Esophagus squamous epithelium (tissue), 5 donors: ENCODE measurements around the gene RPS15. TPM values are rescaled to one million over a fixed set of nuclear protein-coding genes. Genes with fewer than 3 reads are reported as not detected.
"Not testable (repeated sequence)": the region's sequence is repeated elsewhere in the genome, so short reads cannot be mapped to it uniquely, and the experiment has no call there.

Source experiments
- DNase-seq: peaks from one replicate; lab custom pipeline; 2025; lab: John Stamatoyannopoulos, UW
- H3K27ac ChIP-seq, 4 donors: fragments of 200-600 bp; sonication (generic); one replicate each; pipeline ENCODE4 v1.5.1; 2016 to 2019; ENCODE audit warnings: mild to moderate bottlenecking in 1 of 4
- H3K27me3 ChIP-seq, 4 donors: fragments of 200-600 bp; sonication (generic); 1 replicate in 3 of 4; 2 replicates in 1 of 4; pipeline versions ENCODE4 v1.5.1 to v1.6.0; 2017 to 2021; ENCODE audit warnings: antibody characterized with exemption in 1 of 4
- H3K36me3 ChIP-seq, 3 donors: fragments of 200-600 bp; sonication (generic); one replicate each; pipeline ENCODE4 v1.5.1; 2016 to 2019
- H3K4me1 ChIP-seq, 3 donors: fragments of 200-600 bp; sonication (generic); one replicate each; pipeline ENCODE4 v1.5.1; 2017 to 2019
- H3K4me3 ChIP-seq, 4 donors: fragments of 200-600 bp; sonication (generic); 1 replicate in 3 of 4; 2 replicates in 1 of 4; pipeline ENCODE4 v1.5.1; 2016 to 2019; ENCODE audit warnings: mild to moderate bottlenecking in 2 of 4, moderate library complexity in 1 of 4
- H3K9me3 ChIP-seq, 3 donors: fragments of 200-600 bp; sonication (generic); one replicate each; pipeline ENCODE4 v1.5.1; 2016 to 2019
- CTCF ChIP-seq, 6 experiments: fragments of 450-650 bp in 4 of 6; fragments of 200-600 bp in 2 of 6; sonication (generic) in 2 of 6; IDR thresholded peaks; one replicate each; pipeline ENCODE4 v1.5.1; 2016 to 2019; ENCODE audit warnings: antibody characterized with exemption in 6 of 6, mild to moderate bottlenecking in 4 of 6, moderate library complexity in 4 of 6
- POLR2A ChIP-seq, 4 donors: fragments of 450-650 bp; IDR thresholded peaks; one replicate each; pipeline ENCODE4 v1.6.1; 2017; ENCODE audit warnings: antibody characterized with exemption in 4 of 4, mild to moderate bottlenecking in 4 of 4, moderate library complexity in 3 of 4
- WGBS, 2 donors: methylation state at CpG; one replicate each; pipeline ENCODE4 v1.1.5; 2018; 5-methylcytosine and 5-hydroxymethylcytosine counted together
- intact Hi-C: fragments of 100-400 bp; cut with DNase I; formaldehyde crosslinking; loops from one replicate; pipeline ENCODE4 v1.15.0; 2022
- total RNA-seq, 4 donors: library from RNA; depleted of rRNA; stranded (reverse); fragments of >200 nt; gene quantifications; one replicate each; pipeline ENCODE4 v1.1.0, GENCODE V29; 2016
- donor health status: DM: yes; HTN: yes; CAD: no.

RPS15 gene
- total RNA-seq, 4 donors from 2014 or later: 2,502 to 3,774 (median 3,129) TPM

GRCh38 chr19:1475751-1476437, 37.7 kb downstream of the RPS15 start:
- Histone ChIP-seq H3K9me3 (no peaks in the 10 kb centered on the region), H3K4me3 (no peak overlapping the region), H3K4me1 (peaks cover 21 to 60% (median 23%) of the 10 kb centered on the region in 3 donors), H3K27ac (no peak overlapping the region), H3K36me3 (peaks cover 0 to 31% (median 0%) of the 10 kb centered on the region in 3 donors), H3K27me3 (peaks cover 0 to 42% (median 19%) of the 10 kb centered on the region in 4 donors)
- no peak for TF ChIP-seq CTCF (IDR thresholded peaks at IDR 0.05)
- no peak for TF ChIP-seq POLR2A (IDR thresholded peaks at IDR 0.05)
- 91% methylated on average over 11 of the region's 31 CpGs; no CpG with 5 or more reads in 1 of the 2 donors for WGBS, 2 donors
- intact Hi-C loops: no loop called here
- no peak for DNase-seq

GRCh38 chr19:1477056-1477455, 38.9 kb downstream of the RPS15 start:
- intact Hi-C loops, H3K9me3 ChIP-seq, H3K4me3 ChIP-seq, DNase-seq: not testable (repeated sequence)
- Histone ChIP-seq H3K4me1 (peaks cover 10 to 48% (median 15%) of the 10 kb centered on the region in 3 donors), H3K36me3 (peaks cover 0 to 31% (median 0%) of the 10 kb centered on the region in 3 donors), H3K27ac (peak overlapping the region in 1 of 4 donors; percentile 4), H3K27me3 (peaks cover 0 to 30% (median 9%) of the 10 kb centered on the region in 4 donors)
- 61 to 88% methylated on average over 8 to 9 of the region's 9 CpGs for WGBS, 2 donors

- H3K9me3 ChIP-seq: no peaks in the 10 kb centered on the region
These were observed 40.9 kb downstream of the RPS15 start, which contains the start of gene C19orf25 for GRCh38 chr19:1478934-1479707. C19orf25 (minus strand) TSS chr19:1479215; CDS start chr19:1478903, 312 bp downstream.

GRCh38 chr19:1481224-1481892, 43.2 kb downstream of the RPS15 start:
- 83 to 86% methylated on average over 8 to 11 of the region's 26 CpGs for WGBS, 2 donors
- Histone ChIP-seq H3K36me3 (peaks cover 0 to 9% (median 0%) of the 10 kb centered on the region in 3 donors), H3K27ac (no peak overlapping the region), H3K4me1 (peaks cover 10 to 35% (median 15%) of the 10 kb centered on the region in 3 donors), H3K27me3 (no peaks in the 10 kb centered on the region), H3K9me3 (no peaks in the 10 kb centered on the region), H3K4me3 (no peak overlapping the region)
- no peak for DNase-seq
- TF ChIP-seq CTCF (IDR thresholded peaks at IDR 0.05) (no peak), POLR2A (IDR thresholded peaks at IDR 0.05) (no peak)
- intact Hi-C loops: no loop called here

More at GRCh38 chr19:1478934-1479707, 40.9 kb downstream of the RPS15 start, which contains the start of gene C19orf25:
- intact Hi-C loops: no loop called here
- TF ChIP-seq CTCF (IDR thresholded peaks at IDR 0.05) (peak in 2 of 6 experiments; percentile 3 to 28), POLR2A (IDR thresholded peaks at IDR 0.05) (peak in 3 of 4 donors; percentile 39 to 74 (median 44))
- H3K27ac ChIP-seq: peak within 1 kb of the TSS; percentile 78 to 92 (median 87)
- peaks cover 0 to 31% (median 0%) of the 10 kb centered on the region in 3 donors for H3K36me3 ChIP-seq
- 4 to 8% methylated on average over 5 to 6 of the region's 71 CpGs for WGBS, 2 donors
- peak; percentile 56 for DNase-seq
- peaks cover 0 to 9% (median 0%) of the 10 kb centered on the region in 4 donors for H3K27me3 ChIP-seq
- peak within 1 kb of the TSS; percentile 54 to 99 (median 94) for H3K4me3 ChIP-seq
- peaks cover 10 to 37% (median 15%) of the 10 kb centered on the region in 3 donors for H3K4me1 ChIP-seq

- Histone ChIP-seq H3K4me1 (peaks cover 10 to 29% (median 15%) of the 10 kb centered on the region in 3 donors), H3K36me3 (peaks cover 0 to 4% (median 0%) of the 10 kb centered on the region in 3 donors), H3K27ac (no peak overlapping the region), H3K4me3 (no peak overlapping the region), H3K9me3 (no peaks in the 10 kb centered on the region), H3K27me3 (no peaks in the 10 kb centered on the region)
- intact Hi-C loops: no loop called here
- DNase-seq: no peak
- WGBS, 2 donors: 76 to 84% methylated on average over 7 to 17 of the region's 36 CpGs
- no peak for TF ChIP-seq CTCF (IDR thresholded peaks at IDR 0.05)
- no peak for TF ChIP-seq POLR2A (IDR thresholded peaks at IDR 0.05)
These were observed 43.7 kb downstream of the RPS15 start for GRCh38 chr19:1481893-1482360.
